Measurements from ENCODE around the gene ANKHD1.

Gene ANKHD1

DNA sequence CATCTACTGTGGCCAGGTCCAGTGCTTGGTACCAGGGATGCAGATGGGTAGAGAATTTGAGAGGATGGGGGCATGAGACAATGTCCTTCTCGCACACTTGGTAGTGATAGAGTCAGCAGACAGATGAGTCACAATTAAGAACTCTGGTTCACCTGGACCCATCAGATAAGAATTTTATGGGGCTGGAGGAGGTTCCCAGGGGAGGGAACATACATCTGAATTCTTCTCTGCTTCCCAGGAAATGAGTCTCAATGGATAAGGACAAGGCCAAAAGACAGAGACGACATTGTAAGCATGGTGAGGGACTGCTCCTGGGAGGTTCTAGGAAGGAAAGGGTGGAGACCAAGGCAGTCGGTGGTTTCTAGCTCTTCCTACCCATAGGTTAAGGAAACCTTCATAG, 36.4 kb upstream of the ANKHD1 start:
- POLR2A ChIA-PET, result no interaction called here
- Histone ChIP-seq H3K27me3 (replicated peaks in 2 of 5; ENCODE audit: control insufficient read depth in 4 of 5, insufficient read depth in 5 of 5, low read length in 4 of 5) (no peaks in the 10 kb centered on the region), H3K4me3 (ENCODE audit: control insufficient read depth in 1 of 7, extremely low read depth in 1 of 7, insufficient read depth in 4 of 7, low read depth in 2 of 7, low read length in 6 of 7) (no peak overlapping the region), H3K36me3 (ENCODE audit: control insufficient read depth in 4 of 4, insufficient read depth in 4 of 4, low read length in 3 of 4) (no peaks in the 10 kb centered on the region), H3K4me1 (ENCODE audit: control extremely low read depth in 1 of 4, control insufficient read depth in 4 of 4, insufficient read depth in 4 of 4, low read length in 3 of 4) (peaks cover 0 to 6% (median 4%) of the 10 kb centered on the region in 4 experiments), H3K27ac (ENCODE audit: insufficient read depth in 1 of 2, low read depth in 1 of 2, low read length in 2 of 2, poor library complexity in 1 of 2, severe bottlenecking in 2 of 2) (no peak overlapping the region), H3K9me3 (ENCODE audit: control extremely low read depth in 1 of 5, control insufficient read depth in 4 of 5, insufficient read depth in 2 of 5, low read depth in 1 of 5, low read length in 4 of 5) (no peaks in the 10 kb centered on the region)
- DNase-seq, result no peak
- WGBS (ENCODE audit: insufficient coverage), result 60% methylated on average over 1 of the region's 3 CpGs
- CTCF ChIA-PET, result interaction anchor here (0.6 to 2.7 kb wide), 5 partner anchors 13 to 121 kb away, joined by 3 to 13 read pairs (median 3); no protein-coding TSS in a partner anchor

DNA sequence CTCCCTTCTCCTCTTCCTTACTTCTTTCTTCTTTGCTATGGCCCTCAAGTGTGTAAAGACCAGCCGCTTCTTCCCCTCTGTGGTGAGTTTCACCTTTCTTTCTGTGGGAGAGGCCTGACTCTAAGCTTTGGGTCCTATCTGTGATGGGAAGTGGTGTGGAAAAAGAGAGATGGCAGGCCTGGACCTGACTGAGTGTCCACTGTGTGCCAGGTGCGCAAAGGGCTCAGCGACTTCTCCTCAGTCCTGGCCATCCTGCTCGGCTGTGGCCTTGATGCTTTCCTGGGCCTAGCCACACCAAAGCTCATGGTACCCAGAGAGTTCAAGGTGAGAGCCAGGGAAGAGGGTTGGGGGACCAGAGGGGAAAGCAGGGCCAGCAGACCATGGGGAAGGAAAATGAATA, 35.7 kb upstream of the ANKHD1 start:
- no peaks in the 10 kb centered on the region for H3K27me3 ChIP-seq (replicated peaks in 2 of 5; ENCODE audit: control insufficient read depth in 4 of 5, insufficient read depth in 5 of 5, low read length in 4 of 5)
- peaks cover 0 to 6% (median 4%) of the 10 kb centered on the region in 4 experiments for H3K4me1 ChIP-seq (ENCODE audit: control extremely low read depth in 1 of 4, control insufficient read depth in 4 of 4, insufficient read depth in 4 of 4, low read length in 3 of 4)
- H3K9me3 ChIP-seq (ENCODE audit: control extremely low read depth in 1 of 5, control insufficient read depth in 4 of 5, insufficient read depth in 2 of 5, low read depth in 1 of 5, low read length in 4 of 5), result no peaks in the 10 kb centered on the region
- ChIA-PET CTCF (interaction anchor here (0.6 to 1.4 kb wide), 10 partner anchors 11 to 293 kb away, joined by 3 to 6 read pairs (median 3); partner anchors contain the start of gene HBEGF), POLR2A (no interaction called here)
- no peak for DNase-seq
- no peak overlapping the region for H3K4me3 ChIP-seq (ENCODE audit: control insufficient read depth in 1 of 7, extremely low read depth in 1 of 7, insufficient read depth in 4 of 7, low read depth in 2 of 7, low read length in 6 of 7)
- no peak overlapping the region for H3K27ac ChIP-seq (ENCODE audit: insufficient read depth in 1 of 2, low read depth in 1 of 2, low read length in 2 of 2, poor library complexity in 1 of 2, severe bottlenecking in 2 of 2)
- no peaks in the 10 kb centered on the region for H3K36me3 ChIP-seq (ENCODE audit: control insufficient read depth in 4 of 4, insufficient read depth in 4 of 4, low read length in 3 of 4)
- 100% methylated on average over 3 of the region's 4 CpGs for WGBS (ENCODE audit: insufficient coverage)

DNA sequence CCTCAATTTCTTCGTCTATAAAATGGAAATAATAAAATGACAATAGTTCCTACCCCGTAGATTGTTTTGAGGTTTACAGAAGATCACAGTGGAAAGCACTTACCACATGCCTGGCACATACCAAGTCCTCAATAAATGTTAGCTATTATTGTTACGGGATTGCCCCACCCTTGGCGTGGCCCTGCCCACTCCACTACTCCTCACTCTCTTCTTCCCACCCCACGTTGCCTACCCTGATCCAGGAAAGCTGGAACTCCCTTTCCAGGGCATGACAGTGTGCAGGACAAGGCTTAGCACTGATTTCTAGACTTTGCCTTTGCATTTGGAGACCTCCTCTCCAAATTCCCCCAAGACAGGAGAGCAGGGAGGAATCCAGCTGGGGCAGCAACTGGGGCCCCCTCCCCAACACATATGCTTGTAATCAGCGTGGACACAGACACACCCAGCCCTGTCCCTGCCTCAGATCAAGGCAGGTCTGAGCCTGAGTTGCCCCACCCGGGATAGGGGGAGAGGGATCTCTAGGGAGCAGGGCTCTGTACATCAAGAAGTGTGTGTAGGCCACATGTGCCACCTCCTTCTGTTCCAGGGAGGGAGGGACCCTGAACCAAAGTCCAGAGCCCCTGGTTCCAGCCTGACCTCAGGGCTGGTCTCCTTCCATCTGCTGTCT, 34.9 kb upstream of the ANKHD1 start:
- no peaks in the 10 kb centered on the region for H3K9me3 ChIP-seq (ENCODE audit: control extremely low read depth in 1 of 5, control insufficient read depth in 4 of 5, insufficient read depth in 2 of 5, low read depth in 1 of 5, low read length in 4 of 5)
- no peak for DNase-seq
- ChIA-PET CTCF (interaction anchor here (0.8 to 1.4 kb wide), 7 partner anchors 12 to 294 kb away, joined by 3 to 6 read pairs (median 4); partner anchors contain the start of gene HBEGF), POLR2A (interaction anchor here (0.8 kb wide), 1 partner anchor 281 kb away, joined by 4 read pairs; the partner anchor contains the start of genes IK and NDUFA2)
- no peaks in the 10 kb centered on the region for H3K36me3 ChIP-seq (ENCODE audit: control insufficient read depth in 4 of 4, insufficient read depth in 4 of 4, low read length in 3 of 4)
- 90% methylated on average over 3 of the region's 7 CpGs for WGBS (ENCODE audit: insufficient coverage)
- peaks cover 0 to 6% (median 4%) of the 10 kb centered on the region in 4 experiments for H3K4me1 ChIP-seq (ENCODE audit: control extremely low read depth in 1 of 4, control insufficient read depth in 4 of 4, insufficient read depth in 4 of 4, low read length in 3 of 4)
- H3K27me3 ChIP-seq (replicated peaks in 2 of 5; ENCODE audit: control insufficient read depth in 4 of 5, insufficient read depth in 5 of 5, low read length in 4 of 5), result no peaks in the 10 kb centered on the region
- H3K27ac ChIP-seq (ENCODE audit: insufficient read depth in 1 of 2, low read depth in 1 of 2, low read length in 2 of 2, poor library complexity in 1 of 2, severe bottlenecking in 2 of 2), result no peak overlapping the region
- no peak overlapping the region for H3K4me3 ChIP-seq (ENCODE audit: control insufficient read depth in 1 of 7, extremely low read depth in 1 of 7, insufficient read depth in 4 of 7, low read depth in 2 of 7, low read length in 6 of 7)

DNA sequence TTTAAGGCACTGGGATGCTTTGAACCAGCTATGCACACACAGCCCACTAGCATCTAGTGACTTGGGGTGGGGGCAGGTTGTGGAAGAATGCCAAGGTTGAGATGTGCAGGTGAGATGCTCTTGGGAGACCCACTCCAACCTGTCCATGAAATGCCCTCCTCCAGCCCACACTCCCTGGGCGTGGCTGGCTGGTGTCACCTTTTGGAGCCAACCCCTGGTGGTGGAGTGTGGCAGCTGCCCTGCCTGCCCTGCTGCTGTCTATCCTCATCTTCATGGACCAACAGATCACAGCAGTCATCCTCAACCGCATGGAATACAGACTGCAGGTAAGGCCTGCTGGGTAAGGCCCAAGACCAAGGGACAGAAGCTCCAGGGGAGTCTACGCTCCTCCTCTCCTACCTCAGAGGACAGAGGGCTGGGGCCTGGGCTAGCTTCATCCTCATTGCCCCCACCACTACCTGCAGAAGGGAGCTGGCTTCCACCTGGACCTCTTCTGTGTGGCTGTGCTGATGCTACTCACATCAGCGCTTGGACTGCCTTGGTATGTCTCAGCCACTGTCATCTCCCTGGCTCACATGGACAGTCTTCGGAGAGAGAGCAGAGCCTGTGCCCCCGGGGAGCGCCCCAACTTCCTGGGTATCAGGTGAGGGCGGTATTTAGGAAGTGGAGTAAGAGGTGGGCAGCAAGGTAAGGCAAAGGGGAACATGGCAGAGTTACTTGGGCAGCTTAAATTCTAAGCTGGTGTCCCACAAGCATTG, 34.2 kb upstream of the ANKHD1 start:
- POLR2A ChIA-PET, result interaction anchor here (0.8 kb wide), 1 partner anchor 280 kb away, joined by 4 read pairs; the partner anchor contains the start of genes IK and NDUFA2
- CTCF ChIA-PET, result interaction anchor here (1.0 to 2.0 kb wide), 4 partner anchors 13 to 81 kb away, joined by 3 to 6 read pairs (median 4); no protein-coding TSS in a partner anchor
- no peaks in the 10 kb centered on the region for H3K9me3 ChIP-seq (ENCODE audit: control extremely low read depth in 1 of 5, control insufficient read depth in 4 of 5, insufficient read depth in 2 of 5, low read depth in 1 of 5, low read length in 4 of 5)
- H3K27ac ChIP-seq (ENCODE audit: insufficient read depth in 1 of 2, low read depth in 1 of 2, low read length in 2 of 2, poor library complexity in 1 of 2, severe bottlenecking in 2 of 2), result no peak overlapping the region
- WGBS (ENCODE audit: insufficient coverage), result 90% methylated on average over 8 of the region's 8 CpGs
- DNase-seq, result no peak
- no peaks in the 10 kb centered on the region for H3K27me3 ChIP-seq (replicated peaks in 2 of 5; ENCODE audit: control insufficient read depth in 4 of 5, insufficient read depth in 5 of 5, low read length in 4 of 5)
- no peak overlapping the region for H3K4me3 ChIP-seq (ENCODE audit: control insufficient read depth in 1 of 7, extremely low read depth in 1 of 7, insufficient read depth in 4 of 7, low read depth in 2 of 7, low read length in 6 of 7)
- H3K4me1 ChIP-seq (ENCODE audit: control extremely low read depth in 1 of 4, control insufficient read depth in 4 of 4, insufficient read depth in 4 of 4, low read length in 3 of 4), result peaks cover 0 to 6% (median 4%) of the 10 kb centered on the region in 4 experiments
- H3K36me3 ChIP-seq (ENCODE audit: control insufficient read depth in 4 of 4, insufficient read depth in 4 of 4, low read length in 3 of 4), result no peaks in the 10 kb centered on the region

DNA sequence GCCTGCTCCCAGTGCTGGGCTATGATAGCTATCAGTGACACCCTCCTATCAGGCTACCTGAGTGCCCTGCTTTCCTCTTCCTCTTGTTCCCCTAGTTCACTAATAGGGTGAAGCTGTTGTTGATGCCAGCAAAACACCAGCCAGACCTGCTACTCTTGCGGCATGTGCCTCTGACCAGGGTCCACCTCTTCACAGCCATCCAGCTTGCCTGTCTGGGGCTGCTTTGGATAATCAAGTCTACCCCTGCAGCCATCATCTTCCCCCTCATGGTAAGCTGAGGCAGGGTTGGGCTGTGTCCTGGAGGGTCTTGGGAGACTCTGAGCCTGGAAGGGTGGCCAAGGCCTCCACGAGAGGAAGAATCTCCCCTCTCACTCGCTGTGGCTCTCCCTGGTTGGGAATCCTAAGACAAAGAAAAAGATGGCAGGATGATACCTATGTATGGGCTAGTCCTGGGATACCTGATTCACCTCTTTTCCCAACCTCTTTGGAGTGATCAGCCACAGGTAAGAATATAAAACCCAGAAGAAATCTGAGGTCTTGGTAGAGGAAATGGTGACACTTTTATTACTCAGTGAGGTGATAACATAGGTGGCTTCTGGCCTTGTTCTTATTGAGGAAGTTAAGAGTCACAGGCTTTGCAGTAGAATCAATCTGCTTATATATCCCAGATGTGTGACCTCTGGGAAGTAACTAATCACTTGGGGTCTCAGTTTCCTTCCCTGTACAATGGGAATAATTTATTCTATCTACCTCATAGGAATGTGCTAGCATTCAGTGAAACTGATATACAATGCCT, 30.1 kb upstream of the ANKHD1 start:
- Histone ChIP-seq H3K36me3 (ENCODE audit: control insufficient read depth in 4 of 4, insufficient read depth in 4 of 4, low read length in 3 of 4) (no peaks in the 10 kb centered on the region), H3K9me3 (ENCODE audit: control extremely low read depth in 1 of 5, control insufficient read depth in 4 of 5, insufficient read depth in 2 of 5, low read depth in 1 of 5, low read length in 4 of 5) (no peaks in the 10 kb centered on the region), H3K27me3 (replicated peaks in 2 of 5; ENCODE audit: control insufficient read depth in 4 of 5, insufficient read depth in 5 of 5, low read length in 4 of 5) (no peaks in the 10 kb centered on the region), H3K4me1 (ENCODE audit: control extremely low read depth in 1 of 4, control insufficient read depth in 4 of 4, insufficient read depth in 4 of 4, low read length in 3 of 4) (peaks cover 0 to 4% (median 1%) of the 10 kb centered on the region in 4 experiments), H3K27ac (ENCODE audit: insufficient read depth in 1 of 2, low read depth in 1 of 2, low read length in 2 of 2, poor library complexity in 1 of 2, severe bottlenecking in 2 of 2) (no peak overlapping the region), H3K4me3 (ENCODE audit: control insufficient read depth in 1 of 7, extremely low read depth in 1 of 7, insufficient read depth in 4 of 7, low read depth in 2 of 7, low read length in 6 of 7) (no peak overlapping the region)
- peak in 1 of 3 donors; percentile 18 for DNase-seq
- POLR2A ChIA-PET, result no interaction called here
- CTCF ChIA-PET, result interaction anchor here (0.9 to 2.4 kb wide), 14 partner anchors 8 to 264 kb away, joined by 3 to 10 read pairs (median 4); partner anchors contain the start of gene SLC4A9
- WGBS (ENCODE audit: insufficient coverage), result no CpG with 5 or more reads among the region's 3 CpGs

DNA sequence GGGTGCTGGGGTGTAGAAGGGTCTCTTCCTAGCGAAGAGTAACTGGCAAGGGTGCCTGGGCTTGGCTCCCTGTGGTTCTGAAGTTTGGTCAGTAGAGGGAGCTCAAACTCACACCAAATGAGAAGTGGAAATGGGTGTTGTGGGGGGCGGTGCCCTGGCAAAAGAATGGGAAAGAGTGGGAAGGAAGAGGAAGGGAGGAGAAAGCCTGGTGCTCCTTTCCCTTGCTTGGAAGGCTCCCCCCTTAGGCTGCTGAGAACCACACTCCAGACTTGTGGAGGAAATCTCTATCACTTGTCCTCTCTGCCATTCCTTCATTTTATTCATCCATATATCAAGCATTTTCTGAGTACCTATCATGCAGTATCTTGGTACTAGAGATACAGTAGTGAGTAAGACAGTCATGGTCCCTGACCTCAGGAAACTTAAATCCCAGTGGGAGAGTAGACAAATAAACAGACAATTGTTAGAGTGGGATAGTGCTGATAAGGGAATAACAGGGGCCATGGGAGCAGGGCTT, 28.6 kb upstream of the ANKHD1 start:
- no peaks in the 10 kb centered on the region for H3K27me3 ChIP-seq (replicated peaks in 2 of 5; ENCODE audit: control insufficient read depth in 4 of 5, insufficient read depth in 5 of 5, low read length in 4 of 5)
- H3K4me1 ChIP-seq (ENCODE audit: control extremely low read depth in 1 of 4, control insufficient read depth in 4 of 4, insufficient read depth in 4 of 4, low read length in 3 of 4), result peaks cover 0 to 4% (median 1%) of the 10 kb centered on the region in 4 experiments
- POLR2A ChIA-PET, result interaction anchor here (0.7 kb wide), 1 partner anchor 261 kb away, joined by 4 read pairs; no protein-coding TSS in a partner anchor
- DNase-seq, result peak; percentile 27 to 46 (median 30)
- H3K27ac ChIP-seq (ENCODE audit: insufficient read depth in 1 of 2, low read depth in 1 of 2, low read length in 2 of 2, poor library complexity in 1 of 2, severe bottlenecking in 2 of 2), result no peak overlapping the region
- CTCF ChIA-PET, result interaction anchor here (0.8 to 2.4 kb wide), 26 partner anchors 9 to 269 kb away, joined by 3 to 15 read pairs (median 4); partner anchors contain the start of genes HBEGF and SLC4A9
- WGBS (ENCODE audit: insufficient coverage), result 38% methylated on average over 1 of the region's 2 CpGs
- no peaks in the 10 kb centered on the region for H3K9me3 ChIP-seq (ENCODE audit: control extremely low read depth in 1 of 5, control insufficient read depth in 4 of 5, insufficient read depth in 2 of 5, low read depth in 1 of 5, low read length in 4 of 5)
- no peak overlapping the region for H3K4me3 ChIP-seq (ENCODE audit: control insufficient read depth in 1 of 7, extremely low read depth in 1 of 7, insufficient read depth in 4 of 7, low read depth in 2 of 7, low read length in 6 of 7)
- H3K36me3 ChIP-seq (ENCODE audit: control insufficient read depth in 4 of 4, insufficient read depth in 4 of 4, low read length in 3 of 4), result no peaks in the 10 kb centered on the region
